Measurements from ENCODE around the gene PXDN.

The PXDN gene

DNA sequence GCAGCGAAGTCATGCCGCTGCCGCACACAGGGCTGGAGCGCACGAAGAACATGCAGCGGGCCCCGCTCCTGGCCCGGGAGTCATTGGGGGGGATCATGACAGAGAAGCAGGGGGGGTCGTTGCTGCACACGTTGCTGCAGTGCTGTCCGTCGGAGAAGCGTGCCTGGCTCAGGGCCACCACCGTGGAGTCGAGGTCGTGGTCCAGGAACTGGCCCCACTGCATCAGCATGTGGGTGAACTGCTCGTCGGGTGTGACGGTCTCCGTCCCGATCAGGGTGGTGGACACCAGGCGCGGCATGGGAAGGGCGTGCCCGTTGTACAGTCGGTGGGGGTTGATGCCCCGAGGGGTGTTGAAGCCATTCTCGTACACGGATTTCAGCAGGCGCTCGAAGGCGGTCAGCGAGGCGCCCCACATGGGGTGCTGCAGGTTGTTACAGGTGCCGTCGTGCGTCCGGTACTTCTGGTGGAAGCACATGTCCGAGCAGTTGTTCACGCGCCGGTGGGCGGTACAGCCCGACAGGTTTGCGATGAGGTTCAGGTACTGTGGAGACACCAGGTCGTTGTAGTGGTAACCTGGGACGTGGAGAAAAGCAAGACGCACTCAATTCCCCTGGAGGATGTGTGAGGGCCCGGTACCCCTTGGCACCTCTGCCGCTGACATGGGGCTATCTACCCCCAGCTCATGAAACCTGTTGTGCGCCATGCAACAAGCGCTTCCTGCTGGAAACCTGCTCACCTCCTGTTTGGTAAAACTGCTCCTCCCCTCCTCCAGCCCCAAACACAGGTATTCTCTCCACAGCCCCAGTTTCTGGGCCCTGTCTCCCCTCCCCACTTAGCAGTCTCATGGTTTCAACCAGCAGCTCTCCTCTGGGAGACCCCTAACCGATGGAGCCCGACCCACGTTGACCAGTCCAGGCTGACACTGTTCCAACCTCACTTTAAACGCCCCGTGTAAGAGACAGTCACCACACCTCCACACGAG, 94.9 kb downstream of the PXDN start:
- DNase-seq (ENCODE audit: low read depth): no peak

DNA sequence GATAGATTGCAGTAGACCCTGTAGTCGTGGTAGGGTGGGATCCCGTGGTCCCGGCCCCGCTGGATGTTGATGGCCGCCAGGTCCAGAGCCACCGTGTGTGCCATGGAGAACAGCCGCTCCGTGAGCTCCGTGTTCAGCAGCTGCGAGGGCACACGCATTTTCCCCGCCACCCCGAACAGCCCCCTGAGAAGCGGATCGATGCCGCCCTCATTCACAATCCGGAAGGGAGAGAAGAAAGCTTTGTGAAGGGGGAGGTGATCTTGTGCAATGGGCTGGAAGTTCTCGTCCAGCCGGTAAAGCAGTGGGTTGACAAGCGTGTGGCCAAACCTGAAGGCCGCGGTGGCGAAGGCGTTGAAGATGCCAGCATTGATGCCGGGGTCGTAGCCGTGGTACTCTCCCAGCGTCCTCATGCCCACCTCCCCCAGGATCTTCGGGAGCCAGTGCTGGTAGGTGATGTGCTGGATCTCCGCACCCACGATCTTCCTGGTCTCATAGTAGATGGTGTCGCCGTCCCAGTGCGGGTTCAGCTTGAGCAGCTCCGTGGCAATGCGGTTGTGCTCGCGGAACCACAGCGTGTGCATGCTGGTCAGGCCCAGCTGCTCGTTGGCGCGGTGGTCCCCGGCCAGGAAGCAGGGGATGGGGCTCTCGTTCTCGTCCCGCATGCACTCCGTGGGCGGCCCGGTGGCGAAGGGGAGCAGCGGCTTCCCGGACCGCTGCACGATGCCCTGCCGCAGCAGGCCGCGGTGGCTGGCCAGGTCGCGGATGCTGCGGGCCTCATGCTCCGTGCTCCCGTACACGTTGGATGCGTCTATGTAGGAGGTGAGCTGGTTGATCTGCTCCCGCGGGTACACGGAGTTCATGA, 95.8 kb downstream of the PXDN start:
- DNase-seq (ENCODE audit: low read depth): no peak

DNA sequence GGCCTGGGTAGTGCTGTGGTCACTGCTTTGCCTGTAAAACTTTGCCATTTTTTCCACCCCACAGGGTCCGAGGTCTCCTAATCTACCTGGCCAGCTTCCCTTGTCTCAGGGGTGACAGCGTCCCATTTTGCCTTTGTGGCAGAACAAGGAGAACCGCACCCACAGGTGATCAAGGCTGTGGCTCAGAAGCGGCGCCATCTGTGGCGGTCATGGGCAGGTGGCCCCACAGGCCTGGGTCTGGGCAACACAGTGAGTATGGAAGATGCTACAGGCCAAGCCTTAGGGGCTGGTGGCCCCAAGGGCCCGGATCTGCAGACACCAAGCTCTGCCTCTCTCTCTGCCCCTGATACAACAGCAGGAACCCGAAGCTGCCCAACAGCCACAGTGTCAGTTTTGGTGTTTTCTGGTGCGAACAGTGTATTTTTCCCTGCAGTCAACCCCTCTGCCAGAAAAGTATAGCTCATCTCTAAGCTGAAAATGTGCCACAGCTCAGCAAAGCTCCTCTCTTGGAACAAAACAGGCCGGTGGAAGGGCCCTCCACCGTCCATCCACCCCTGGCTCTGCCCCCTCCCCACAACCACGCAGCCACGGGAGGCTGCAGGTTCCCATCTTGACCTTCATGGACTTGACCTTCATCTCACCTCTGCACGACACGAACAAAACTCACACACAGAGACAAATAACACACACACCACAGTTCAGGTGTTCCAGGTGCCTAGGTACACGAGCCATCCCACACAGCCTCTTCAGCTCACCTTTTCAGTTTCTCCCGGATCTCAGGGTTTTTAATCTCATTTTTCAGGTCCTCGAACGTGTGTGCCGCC, 96.7 kb downstream of the PXDN start:
- no peak for DNase-seq (ENCODE audit: low read depth)

DNA sequence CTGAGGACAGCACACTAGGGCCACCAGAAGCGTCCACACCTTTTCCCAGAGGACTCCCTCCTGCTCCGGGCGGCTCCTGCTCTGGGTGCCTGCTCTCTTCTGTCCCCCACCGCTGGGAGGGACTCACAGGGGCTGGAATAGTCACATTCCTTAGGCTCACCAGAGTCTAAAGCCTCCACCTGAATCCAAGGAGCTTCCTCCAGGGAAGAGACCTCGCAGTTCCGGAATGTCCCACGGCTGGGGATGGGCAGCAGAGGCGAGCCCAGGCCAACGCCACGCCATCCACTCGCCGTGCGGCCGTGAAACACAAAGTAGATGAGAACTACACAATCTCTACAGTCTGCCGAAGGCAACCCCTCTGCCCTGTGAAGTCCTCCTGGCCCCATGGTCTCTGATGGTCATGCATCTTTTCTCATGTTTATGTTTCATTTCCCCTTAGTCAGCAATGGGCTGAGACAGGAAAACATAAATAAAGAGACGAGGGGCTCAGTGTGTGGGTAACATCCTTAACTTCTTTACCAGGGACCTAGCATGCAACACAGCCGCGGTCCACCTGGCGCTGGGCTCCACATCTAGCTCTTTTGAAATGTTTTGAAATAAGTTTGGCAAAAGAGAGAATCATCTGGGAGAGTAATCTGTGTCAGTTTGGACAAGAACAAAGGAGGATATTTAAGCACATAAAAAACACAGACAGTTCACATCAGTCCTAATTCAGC, 98.4 kb downstream of the PXDN start:
- DNase-seq (ENCODE audit: low read depth): no peak

DNA sequence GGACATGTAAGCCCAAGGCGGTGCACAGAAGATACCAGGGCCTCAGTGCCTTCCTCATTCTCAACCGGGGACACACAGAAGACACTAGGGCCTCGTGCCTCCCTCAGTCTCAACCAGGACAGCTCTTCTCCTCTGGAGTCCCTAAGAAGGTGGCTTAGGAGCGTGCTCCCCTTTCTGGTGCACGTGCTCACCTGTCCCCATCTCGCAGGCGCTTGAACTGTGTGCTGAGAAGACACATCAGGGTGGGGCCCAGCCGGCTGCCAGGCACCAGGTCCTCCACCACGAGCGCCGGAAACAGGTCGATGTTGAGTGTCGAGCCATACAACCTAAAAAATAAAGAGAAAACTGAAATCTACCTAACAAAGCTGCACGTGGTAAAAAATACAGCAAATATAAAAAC, 99.9 kb downstream of the PXDN start:
- no peak for DNase-seq (ENCODE audit: low read depth)

DNA sequence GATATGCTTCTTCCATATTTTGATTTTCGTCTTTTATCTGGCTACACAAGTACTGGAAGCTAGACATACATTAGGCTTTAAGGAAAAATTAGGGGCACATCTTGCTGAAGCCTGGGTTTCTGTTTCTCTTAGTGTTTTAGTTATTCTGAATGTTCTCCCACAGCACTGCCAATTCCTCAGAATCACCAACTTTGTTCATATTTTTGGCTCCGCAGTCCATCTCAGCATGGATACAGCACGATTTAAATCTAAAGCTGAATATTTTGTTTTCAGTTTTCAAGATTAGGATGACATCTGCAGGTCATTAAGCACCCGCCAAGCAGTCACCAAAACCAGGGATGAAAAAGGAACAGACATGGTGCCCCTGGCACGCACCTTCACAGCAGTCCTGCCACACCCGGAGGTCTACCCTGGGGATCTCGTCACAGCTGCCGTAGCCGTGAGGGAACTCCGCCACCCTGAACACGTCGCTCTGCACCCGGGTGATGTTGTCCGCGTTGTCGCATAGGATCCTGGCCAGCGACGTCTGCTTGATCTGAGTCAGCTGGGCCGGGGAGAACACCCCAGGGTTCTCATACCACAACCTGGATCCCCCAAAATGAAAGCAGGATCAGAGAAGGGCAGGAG, 101.2 kb downstream of the PXDN start:
- no peak for DNase-seq (ENCODE audit: low read depth)

DNA sequence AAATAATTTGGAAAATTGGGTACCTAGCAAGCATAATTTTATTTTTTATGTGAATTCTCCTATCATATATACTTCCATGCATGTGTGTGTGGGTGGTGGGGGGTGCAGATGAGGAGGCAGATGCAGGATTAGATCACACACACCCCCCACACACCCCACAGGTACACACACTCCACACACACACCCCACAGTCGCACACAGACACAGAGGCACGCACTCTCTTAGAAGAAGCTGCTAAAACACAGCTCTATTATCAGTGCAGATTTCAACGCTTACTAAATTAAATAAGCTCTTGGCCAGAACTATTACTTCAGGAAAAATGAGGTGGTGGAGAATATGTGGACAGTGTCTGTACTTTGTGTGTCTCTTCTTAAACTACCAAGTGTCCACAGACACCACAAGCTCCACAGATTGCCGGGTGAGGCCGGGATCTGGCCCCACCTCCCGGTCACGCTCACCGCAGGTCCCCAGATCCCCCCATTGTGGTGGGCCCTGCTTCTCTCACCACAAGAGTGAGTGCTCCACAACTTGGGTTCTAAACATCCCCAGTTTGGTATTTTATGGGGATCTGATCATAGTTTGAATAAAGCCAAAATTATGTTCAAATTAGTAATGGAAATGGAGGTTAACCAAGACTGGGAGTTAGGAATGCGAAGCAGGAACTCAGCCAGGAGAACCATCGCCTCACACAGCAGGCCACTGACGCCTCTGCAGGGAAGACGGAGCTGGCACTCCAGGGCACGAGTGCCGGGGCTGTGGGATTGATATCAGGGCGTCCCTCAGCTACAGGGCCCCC, 102.1 kb downstream of the PXDN start:
- no peak for DNase-seq (ENCODE audit: low read depth)

DNA sequence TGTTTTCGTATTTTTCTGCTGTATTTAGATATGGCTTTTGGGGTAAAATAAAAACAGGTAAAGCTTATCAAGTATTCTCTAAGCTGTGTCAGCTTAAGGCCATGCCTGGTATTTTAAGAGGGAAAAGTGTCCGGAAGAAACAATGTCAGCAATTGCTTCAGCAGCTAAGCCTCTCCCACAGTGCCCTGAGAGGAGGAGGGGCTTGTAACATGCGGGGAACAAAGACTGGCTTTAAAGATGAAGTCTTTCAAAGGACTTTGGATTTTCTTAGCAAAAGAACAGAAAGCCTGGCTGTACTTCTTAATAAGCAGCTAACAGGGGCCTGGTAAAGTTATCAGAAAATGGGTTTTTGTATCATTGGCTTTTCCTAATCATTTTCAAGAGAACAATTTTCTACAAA, 102.8 kb downstream of the PXDN start:
- no peak for DNase-seq (ENCODE audit: low read depth)

DNA sequence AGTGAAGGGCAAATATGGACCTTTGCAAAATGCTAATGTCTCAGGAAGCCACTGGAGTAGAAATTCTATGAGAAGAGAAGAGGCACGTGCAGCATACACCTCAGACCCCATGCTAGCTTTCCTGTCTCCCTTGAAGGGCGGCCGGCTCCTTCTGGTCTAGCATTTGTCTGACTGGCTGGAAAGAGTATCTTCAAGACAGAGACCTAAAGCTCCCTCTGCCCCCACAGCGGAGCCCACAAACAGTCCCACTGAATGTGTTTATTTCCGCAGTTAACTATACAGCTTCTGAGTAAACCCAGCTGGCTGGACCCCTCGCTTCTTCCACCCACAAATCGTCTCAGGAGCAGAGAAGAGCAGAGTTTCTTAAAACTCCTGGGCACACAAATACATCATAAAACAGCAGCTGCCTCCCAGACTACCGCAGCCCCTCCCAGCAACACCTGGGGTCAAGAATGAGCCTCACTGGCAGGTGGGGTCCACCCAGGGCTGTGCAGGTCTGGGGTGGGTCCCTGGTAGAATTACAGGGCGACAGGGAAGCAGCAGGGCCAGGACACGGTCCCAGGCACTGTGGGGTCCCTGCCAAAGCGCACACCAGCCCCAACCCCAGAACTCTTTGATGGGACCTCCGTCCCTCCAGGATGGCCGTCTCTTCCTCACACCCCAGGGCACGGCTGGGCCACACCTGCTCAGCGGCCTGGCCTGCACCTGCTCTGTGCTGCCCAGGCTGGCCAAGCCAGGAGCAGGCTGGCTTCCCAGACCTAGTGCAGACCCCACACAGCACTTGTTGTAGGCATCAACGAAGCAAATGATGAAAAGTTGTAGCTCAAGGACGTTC, 103.8 kb downstream of the PXDN start:
- DNase-seq (ENCODE audit: low read depth): no peak

DNA sequence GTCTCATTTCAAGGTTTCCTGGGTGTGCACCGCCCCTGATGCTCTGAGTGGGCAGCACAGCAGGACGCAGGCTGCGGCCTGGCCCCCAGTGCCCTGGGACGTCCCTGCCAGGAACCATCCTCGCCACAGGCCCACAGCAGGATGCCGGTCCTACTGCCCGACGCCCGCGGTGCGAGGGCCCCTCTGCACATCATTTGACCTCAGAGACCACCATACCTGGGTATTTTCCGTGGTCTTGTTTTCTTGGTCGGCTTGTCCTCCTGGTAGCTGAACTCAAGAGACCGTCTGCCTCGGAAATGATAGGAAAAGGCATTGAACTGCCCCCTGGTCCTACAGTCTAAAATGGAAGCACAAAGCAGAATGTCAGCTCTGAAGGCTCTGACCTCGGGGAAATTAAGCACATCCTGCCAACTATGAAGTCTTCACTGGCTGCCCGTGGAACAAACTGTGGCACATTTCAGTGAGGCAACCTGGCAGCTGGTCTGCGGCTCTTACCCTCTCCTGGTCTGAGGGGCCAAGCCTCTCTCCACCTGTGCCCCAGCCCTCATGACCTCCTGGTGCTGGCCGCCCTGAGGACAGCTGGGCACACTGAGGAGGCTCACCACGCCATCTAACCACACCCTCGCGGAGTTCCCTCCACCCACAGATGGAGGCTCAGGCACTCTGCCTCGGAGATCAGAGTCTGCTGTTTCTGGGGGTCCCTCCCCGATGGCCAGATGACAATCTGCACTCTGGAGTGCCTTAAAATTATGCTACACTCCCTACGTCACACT, 105.0 kb downstream of the PXDN start:
- no peak for DNase-seq (ENCODE audit: low read depth)

DNA sequence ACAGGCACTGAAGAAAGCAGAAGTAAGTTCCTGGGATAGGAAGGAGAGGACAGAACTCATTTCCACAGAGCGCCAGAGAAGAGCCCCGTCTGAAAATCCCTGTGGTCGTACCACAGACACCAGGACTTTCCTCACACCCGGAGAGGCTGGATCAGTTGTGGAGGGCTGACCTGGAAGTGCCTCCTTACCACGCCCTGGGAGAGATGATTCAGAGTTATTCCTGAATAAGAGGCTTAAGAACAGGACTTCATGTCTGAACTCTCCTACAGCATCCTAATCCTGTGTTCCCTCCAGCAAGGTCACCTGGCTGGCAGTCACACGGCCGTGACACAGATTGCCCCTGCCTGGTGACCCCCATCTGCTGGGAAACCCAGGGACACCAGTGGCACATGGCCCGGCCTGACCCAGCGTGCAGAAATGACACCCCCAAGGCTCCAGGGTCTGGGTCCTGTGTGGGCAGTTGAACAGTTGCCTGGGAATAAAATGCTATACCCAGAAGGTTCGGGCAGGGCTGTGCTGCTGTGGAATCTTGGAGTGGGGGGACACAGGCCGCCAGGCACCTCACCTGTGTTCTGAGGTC, 105.9 kb downstream of the PXDN start:
- no peak for DNase-seq (ENCODE audit: low read depth)

DNA sequence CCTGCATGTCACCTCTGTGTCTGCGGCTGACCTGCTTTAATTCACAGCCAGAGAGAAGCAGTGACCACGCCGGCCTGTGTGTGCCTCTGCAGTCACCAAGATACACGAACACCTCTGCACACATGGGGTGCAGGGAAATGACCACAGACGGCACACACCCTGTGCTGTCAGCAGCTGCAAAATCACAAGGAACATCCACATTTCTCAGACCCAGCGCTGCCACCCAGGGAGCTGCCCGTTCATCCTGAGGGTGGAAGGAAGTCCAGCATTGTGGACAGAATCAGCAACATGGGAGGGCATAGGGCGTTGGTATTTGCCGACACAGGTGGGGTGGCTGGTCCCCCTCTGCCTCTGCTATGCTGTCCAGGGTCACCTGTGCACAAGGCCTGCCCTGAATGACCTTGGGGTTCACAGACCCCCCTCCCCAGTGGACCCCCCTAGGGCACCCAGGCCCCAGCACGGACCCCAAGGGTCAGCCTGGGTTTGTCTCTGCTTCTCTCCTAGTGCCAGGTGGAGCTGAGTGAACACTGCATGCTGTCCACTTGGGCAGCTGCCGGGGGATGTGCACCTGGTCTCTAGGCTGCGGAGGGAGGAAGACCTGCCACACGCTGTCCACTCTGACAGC, 107.4 kb downstream of the PXDN start:
- no peak for DNase-seq (ENCODE audit: low read depth)

DNA sequence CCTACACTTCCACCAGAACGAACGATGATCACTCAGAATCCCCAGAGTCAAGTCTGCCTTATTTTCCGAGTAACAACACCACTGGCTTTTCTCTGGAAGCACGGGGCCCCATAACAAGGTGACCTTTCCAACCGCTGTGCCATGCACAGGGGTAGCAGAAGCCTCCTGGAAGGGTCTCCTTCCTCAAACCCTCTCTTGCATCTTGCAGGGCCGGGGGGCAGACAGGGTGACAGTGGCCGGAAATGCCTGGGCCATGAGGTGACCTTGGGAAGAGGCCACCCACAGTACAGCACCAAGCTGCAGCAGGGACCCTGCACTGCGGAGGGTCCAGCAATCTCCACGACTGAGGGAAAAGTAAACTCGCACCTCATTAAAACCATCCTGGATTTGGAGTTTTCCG, 108.5 kb downstream of the PXDN start:
- DNase-seq (ENCODE audit: low read depth): no peak

DNA sequence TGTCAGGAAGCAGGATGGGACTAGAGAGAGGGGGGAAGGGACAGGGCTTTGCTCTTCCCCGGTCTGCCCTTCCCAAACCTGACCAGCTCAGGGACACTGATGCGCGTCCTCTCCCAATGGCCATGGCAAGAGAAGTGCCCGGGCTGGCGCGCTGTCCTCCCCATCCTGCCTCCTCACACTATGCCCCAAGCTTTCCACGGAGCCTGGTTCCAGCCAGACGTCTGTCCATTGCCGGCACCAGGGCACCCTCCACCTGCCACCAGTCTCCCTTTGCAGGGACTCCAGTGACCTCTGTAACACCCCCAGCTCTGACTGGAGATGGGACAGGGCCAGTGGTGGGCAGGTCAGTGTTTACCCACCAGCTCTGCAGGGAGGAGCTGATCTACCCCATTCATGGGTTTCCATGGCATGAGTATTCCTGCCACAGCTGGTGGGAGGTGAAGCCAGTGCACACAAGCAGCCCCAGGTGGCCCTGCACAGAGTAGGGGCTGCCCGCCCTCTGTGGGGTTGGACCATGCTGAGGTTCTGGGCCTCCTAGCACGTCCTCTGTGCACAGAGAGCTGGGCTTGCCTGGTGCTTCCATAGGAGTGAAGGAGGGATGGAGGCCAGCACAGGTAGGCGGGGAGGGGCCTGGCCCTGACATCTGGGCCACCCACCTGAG, 109.5 kb downstream of the PXDN start:
- no peak for DNase-seq (ENCODE audit: low read depth)

DNA sequence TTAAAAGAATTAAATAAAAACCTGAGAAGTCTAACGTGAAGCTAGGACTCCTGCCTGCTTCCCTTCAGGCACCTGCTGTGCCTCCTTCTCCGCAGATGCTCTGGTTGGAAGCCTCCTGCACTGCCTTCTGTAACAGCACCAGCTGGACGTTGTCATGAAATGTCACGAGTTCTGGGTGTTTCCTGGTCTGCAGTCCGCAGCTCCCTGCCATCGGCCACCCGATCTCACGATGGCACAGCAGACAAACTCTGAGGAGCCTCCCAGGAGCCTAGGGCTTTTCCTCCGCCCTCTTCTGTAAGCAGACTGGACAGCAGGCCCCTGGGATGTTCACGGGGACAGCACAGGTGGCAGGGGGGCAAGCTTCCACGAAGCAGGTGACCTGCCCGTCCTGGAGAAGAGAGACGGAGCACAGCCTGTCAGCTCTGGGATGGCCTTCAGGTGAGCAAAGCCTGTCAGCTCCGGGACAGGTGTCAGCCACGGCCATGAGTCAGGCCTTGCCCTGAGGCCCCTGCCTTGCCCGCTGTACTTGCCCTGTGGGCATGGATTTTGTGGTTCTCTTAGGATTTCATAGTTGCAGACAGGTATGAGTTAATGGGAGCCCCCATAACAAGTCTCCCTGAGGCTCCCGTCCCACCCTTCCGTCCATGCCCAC, 110.3 kb downstream of the PXDN start:
- no peak for DNase-seq (ENCODE audit: low read depth)

DNA sequence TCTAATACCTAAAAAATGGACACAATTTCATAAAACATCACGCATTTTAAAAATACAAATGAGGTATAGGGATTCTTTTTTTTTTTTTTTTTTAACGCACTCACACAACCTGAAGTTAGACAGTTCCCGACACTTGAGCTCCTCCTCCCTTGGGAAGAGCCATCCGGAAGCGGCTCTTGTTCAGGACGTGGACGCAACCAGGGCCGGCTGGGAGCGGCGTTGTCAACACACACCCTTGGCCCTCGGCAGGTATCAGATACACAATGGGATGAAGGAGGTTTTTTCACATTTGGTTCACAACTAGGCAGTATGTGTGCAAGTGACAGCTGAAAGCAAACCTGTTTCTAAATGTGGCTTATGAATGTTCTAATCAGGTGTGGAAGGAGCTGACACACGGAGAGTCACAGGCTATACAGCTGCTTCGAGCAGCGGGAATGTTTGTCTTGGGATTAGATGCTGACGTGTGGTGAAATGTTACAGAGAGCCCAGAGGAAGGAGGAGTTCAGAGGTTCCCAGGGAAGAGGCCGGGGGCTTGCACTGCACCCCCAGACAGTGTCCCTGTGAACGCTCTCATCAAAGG, 111.1 kb downstream of the PXDN start:
- no peak for DNase-seq (ENCODE audit: low read depth)

Measured in HS-27A (cell line).